ENCODE data around the gene PADI1. TPM values are rescaled to one million over a fixed set of nuclear protein-coding genes. Genes with fewer than 3 reads are reported as not detected.

PADI1 gene
- total RNA-seq, 1 experiment from 2014 or later, result not detected

DNA sequence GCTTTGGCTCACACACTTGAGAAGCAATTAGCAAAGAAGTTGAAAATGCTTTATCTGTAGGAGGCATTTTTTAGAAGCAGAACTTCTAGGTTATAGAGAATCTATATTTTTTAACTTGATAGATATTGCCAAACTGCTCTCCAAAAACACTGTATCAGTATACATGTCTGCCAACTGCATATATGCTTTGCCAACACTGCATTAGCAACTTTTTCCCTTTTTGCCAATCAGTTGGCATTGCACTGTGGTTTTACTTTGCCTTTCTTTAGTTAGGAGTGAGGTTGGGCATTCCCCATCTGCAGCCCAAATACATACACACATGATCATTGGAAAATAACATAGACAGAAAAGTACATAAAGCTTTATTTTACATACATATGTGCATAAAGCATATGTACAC, 59.0 kb downstream of the PADI1 start:
- DNase-seq (ENCODE audit: extremely low read depth, low read depth), result no peak

DNA sequence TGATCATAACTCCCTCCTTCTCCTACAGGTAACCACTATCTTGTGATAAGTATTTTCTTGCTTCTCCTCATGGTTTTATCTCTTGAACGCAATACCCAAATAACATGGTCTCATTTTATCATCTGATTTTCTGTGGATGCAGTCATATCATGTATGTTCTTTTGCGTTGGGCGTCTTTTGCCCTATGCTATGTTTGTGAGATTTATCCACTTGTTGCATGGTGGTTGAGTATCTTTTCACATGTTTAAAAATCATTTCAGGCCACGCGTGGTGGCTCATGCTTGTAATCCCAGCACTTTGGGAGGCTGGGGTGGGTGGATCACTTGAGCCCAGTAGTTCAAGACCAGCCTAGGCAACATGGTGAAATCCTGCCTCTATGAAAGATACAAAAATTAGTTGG, 59.5 kb downstream of the PADI1 start:
- no peak for DNase-seq (ENCODE audit: extremely low read depth, low read depth)

DNA sequence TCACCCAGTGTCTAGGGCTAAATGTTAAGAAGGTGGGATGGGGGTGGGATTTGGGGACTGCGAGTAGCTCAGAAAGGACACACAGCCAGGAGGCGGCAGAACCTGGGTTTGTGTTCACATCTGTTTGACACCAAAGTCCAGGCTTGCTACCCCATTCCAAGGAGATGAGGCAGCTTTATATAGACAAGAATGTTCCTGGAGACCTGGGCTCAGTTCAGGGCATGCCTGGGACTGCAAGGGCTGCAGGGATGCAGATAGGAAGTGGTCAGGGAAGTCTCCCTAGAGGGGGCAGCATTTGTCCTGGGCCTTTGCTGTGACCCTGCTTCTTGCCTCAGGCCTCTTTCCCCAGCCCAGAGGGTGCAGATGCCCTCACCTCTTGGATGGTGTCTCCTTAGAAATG, 60.2 kb downstream of the PADI1 start:
- no peak for DNase-seq (ENCODE audit: extremely low read depth, low read depth)

DNA sequence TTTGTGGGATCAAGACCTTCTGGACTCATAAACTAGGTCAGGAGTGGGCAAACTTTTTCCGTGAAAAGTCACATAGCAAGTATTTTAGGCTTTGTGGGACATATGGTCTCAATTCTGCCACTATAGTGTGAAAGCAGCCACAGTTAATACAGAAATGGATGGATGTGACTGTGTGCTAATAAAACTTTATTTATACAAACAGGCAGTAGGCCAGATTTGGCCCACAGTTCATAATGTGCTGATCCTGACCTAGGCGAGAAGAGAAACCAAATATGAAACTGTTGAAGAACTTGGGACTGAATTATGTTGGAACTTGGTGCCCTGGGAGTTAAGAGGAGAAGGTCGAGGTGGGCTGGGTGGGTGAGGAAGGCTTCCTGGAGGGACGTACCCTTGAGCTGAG, 61.0 kb downstream of the PADI1 start:
- no peak for DNase-seq (ENCODE audit: extremely low read depth, low read depth)

DNA sequence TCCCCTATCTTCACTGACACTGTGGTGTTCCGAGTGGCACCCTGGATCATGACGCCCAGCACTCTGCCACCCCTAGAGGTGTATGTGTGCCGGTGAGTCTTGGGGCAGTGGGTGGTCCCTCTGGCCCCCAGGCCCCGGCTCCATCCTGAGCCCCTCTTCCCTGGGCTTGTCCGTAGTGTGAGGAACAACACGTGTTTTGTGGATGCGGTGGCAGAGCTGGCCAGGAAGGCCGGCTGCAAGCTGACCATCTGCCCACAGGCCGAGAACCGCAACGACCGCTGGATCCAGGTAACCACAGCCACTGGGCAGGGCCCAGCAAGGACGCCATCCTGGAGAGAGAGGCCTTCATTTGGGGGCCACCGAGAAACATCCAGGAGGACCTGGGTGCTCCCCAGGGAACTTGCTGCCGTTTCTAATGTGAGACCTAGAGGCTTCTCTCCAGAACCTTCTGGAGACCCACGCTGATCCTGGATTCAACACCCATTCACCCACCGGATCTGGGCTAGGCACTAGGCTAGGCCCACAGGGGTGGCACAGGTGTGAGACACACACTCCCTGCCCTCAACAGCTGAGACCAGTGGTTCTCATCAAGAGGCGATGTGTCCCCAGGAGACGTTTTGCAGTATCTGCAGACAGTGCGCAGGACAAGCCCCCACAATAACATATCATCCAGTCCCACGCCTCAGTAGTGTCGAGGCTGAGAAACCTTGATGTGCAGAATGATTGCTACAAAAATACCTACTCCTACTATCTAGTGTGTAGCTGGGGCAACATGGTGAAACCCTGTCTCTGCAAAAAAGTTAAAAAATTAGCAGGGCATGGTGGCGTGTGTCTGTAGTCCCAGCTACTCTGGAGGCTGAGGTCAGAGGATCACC, 66.2 kb downstream of the PADI1 start:
- no peak for DNase-seq (ENCODE audit: extremely low read depth, low read depth)

DNA sequence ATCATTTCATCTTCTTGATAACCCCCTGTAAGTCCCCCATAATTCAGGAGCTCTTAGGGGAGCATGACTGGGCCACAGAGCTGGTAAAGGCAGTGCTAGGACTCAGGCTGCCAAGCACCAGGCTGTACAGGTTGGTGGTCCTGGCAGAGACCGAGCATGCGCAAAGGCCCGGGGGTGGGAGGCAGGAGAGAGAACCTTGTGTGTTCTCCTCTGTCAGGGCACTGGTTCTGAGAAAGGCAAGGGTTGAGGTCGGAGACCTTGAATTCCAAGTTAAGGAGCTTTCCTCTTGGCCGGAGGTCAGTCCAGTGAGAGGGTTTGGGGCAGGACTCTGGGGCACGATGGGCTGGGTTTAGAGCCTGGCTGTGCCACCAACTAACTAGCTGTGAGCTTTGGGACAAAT, 67.1 kb downstream of the PADI1 start:
- no peak for DNase-seq (ENCODE audit: extremely low read depth, low read depth)

DNA sequence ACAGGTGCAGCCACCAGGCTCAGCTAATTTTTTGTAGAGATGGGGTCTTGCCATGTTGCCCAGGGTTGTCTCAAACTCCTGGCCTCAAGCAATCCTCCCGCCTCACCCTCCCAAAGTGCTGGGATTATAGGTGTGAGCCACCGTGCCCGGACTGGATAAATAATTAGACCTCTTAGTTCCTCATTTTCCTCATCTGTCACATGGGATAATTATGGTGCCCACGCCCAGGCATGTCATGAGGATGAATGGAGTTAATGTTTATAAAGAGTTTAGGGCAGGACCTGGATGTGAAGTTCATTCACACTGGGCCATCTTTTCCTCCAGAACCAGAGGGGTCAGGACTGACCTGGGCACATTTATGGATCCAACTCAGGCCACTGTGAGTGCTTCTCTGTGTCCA, 67.7 kb downstream of the PADI1 start:
- no peak for DNase-seq (ENCODE audit: extremely low read depth, low read depth)

DNA sequence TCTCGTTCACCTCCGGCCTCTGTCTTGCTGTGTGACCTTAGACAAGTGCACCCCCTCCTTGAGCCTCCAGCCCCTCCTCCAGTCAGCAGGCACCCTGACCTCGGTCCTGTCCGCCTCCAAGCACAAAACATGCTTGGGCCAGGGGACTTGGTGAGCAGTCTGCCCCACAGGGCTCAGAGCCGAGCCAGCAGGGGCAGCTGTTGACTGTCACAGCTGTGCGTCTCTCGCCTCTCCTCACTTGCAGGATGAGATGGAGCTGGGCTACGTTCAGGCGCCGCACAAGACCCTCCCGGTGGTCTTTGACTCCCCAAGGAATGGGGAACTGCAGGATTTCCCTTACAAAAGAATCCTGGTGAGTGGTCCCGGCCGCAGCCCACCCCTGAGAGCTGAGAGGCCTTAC, 68.2 kb downstream of the PADI1 start:
- no peak for DNase-seq (ENCODE audit: extremely low read depth, low read depth)

DNA sequence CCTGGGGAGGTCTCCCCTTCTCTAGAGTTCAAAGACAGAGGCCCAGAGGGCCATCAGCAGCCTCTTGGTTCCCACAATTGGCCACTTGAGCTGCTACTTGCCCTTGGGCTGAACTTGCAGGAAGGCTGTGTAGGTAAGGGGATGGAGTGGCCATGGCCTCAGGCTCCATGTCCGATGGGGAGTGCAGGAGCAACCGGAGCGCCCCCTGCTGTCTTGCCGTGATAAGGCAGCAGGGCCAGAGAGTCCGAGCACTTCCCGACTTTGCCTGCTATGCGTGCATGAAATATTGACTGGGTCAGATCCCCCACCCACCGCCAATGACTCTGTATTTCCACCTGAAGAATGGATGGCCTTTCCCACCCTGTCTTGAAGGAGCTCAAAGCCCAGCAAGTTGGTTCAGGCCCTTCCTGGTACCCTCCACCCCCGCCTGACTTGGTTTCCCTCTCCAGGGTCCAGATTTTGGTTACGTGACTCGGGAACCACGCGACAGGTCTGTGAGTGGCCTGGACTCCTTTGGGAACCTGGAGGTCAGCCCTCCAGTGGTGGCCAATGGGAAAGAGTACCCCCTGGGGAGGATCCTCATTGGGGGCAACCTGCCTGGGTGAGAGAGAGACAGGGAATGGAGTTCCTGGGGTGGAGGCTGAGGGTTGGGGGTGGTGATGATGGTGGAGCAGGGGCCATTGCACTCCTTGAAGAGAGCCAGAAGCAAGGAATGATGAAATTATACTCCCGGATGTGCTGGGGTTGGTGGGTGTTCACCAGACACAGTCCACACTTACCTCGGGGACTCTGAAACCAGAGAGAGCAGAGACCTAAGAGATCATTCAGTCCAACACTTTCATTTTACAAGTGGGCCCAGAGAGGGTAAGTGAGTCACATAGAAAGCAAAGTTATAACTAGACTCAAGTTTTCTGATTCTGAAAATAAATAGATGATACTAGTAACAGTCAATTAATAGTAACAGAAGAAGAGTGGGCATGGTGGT, 69.5 kb downstream of the PADI1 start:
- DNase-seq (ENCODE audit: extremely low read depth, low read depth), result peak; percentile 19

DNA sequence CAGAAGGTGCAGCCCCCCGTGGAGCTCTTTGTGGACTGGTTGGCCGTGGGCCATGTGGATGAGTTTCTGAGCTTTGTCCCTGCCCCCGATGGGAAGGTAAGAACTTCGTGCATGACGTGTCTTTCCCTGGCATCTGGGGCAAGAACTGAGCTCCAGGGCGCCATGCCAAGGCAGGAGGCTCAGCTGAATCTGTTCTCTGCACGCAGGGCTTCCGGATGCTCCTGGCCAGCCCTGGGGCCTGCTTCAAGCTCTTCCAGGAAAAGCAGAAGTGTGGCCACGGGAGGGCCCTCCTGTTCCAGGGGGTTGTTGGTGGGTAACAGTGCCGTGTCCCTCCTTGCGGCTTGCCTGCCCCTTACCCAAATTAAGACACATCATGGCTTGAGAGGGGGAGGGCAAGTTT, 71.6 kb downstream of the PADI1 start:
- no peak for DNase-seq (ENCODE audit: extremely low read depth, low read depth)

DNA sequence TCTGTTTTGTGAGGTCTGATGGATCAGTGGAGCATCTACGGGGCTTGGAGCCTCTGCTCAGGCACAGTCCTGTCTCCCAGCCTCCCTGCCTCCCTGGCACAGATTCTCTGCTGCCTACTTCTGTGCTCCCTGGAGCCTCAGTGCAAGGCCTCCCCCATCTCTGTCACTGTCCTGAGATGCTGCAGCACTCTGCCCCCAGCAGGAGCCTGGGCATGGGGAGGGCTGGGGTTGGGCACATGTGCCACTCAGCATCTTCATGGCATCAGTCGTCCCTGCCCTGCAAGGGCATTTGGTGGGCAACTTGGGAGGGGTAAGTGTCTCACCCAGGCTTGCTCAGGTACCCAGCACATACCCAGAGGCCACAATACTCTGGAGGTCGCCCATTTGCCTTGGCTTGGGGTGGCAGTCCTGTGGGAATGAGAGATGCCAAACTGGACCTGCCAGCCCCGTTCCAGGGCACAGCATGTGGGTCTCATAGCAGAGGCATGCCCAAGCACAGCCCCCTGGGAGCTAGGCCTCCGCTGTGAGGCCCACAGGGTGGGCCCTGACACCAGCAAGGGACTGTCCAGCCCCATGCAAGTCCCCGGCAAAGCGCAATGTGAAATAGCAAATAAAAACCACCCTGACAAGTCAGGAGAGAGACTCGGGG, 72.7 kb downstream of the PADI1 start:
- DNase-seq (ENCODE audit: extremely low read depth, low read depth), result no peak

DNA sequence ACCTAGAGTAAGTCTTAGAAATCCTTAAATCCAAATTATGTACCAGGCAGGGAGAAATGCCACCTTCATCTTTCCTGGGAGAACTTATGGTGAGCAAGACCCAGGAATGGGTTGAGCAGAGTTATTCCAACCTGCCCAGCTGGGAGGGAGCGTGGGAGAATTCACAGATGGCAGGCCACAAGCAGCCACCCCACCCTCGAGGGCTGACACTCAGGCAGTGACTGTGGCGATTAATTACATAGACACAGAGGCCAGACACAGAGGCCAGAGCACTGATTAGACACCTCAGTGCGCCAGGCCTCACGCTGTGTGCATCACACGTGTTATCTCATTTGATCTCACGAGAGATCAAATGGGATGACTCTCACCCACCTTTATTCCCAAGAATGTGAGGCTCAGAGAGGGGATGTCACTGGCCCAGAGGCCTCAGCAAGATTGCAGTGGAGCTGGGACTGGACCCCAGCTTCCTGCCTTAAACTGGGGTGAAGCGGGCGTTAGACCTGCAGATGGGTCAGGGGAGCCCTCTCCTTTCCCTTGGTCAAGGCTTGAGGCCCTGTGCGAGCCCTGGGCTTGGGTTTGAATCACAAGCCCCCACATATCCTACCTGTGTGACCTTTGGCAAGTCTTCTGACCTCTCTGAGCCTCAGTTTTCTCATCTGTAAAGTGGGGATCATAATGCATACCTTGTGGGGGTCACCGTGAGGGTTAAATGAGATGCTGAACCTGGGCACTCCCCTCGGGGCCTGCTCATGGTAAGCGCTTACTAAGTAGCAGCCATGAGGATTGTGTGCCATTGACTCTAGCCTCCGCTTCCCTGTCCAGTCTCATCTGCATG, 74.3 kb downstream of the PADI1 start:
- DNase-seq (ENCODE audit: extremely low read depth, low read depth), result no peak

DNA sequence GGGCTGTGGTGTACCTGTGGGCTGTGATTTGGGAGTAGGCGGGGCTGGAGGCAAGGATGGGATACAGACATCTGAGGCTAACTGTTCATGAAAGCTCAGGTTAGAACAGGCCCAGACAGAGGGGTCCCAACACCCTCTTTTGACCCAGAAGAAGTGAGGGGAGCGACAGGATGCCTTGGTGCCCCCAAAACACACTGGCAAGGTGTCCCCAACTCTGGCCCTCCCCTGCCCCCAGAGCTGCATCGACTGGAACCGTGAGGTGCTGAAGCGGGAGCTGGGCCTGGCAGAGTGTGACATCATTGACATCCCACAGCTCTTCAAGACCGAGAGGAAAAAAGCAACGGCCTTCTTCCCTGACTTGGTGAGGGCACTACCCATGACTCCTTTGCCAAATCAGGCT, 75.5 kb downstream of the PADI1 start:
- no peak for DNase-seq (ENCODE audit: extremely low read depth, low read depth)

DNA sequence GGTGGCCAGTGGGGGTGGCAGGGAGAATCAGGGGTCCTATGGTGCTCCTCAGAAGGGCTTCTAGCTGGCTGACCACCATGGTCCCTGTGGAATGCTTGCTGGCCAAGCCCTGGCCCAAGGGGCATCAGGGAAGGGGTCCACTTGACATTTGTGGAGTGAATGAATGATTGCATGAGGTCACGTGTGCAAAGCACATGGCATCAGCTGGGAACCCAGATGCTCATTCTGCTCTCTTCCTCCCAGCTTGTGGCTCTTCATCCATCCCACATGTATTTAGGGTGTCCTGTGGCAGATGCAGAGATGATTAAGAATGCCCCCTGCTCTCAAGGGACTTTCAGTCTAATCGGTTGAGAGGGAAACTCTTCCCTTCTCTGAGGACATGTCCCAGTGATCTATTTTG, 76.0 kb downstream of the PADI1 start:
- DNase-seq (ENCODE audit: extremely low read depth, low read depth), result no peak

DNA sequence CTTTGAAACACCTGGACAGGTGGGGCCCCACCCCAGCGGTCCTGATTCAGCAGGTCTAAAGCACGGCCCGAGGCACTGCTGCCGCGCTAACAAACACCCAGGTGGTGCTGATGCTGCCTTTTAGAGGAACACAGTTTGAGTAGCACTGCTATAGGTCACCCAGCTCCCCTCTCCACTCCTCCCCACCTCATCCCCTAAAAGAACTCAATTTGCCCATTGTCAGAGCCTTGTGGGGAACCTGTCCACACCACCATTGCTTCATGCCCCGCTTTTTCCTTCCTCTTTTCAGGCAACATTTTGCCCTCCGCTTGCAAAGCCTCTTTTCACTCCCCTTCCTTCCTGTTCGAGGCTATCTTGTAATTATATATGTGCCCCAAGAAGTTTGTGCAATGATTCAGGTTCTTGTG, 76.8 kb downstream of the PADI1 start:
- no peak for DNase-seq (ENCODE audit: extremely low read depth, low read depth)

DNA sequence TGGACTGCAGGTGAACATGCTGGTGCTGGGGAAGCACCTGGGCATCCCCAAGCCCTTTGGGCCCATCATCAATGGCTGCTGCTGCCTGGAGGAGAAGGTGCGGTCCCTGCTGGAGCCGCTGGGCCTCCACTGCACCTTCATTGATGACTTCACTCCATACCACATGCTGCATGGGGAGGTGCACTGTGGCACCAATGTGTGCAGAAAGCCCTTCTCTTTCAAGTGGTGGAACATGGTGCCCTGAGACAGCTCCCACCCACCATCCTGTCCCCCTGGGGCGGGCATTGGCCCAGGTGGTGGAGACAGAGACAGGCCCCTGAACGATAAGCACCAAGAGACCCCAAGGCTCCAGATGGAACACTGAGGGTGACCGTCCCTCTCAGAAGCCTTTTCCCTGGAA, 77.9 kb downstream of the PADI1 start:
- DNase-seq (ENCODE audit: extremely low read depth, low read depth), result no peak

DNA sequence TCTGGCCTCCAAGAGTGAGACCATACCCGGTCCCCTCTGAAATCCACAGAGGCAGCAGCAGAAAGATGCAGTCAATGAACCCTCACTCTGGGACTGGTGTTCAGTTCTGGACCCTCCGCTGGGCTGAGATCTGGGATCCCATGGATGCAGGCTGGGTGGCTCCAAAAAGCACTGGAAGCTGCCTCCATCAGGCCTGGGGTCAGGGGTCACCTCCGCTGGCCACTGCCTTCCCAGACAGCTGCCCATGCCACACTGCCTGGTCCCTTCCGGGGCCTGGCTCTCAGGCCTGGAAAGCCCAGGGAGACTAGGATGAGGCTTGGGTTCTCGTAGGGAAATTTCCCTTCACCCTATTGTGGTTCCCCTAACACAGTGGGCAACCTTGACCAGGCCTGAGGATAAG, 81.7 kb downstream of the PADI1 start:
- no peak for DNase-seq (ENCODE audit: extremely low read depth, low read depth)

DNA sequence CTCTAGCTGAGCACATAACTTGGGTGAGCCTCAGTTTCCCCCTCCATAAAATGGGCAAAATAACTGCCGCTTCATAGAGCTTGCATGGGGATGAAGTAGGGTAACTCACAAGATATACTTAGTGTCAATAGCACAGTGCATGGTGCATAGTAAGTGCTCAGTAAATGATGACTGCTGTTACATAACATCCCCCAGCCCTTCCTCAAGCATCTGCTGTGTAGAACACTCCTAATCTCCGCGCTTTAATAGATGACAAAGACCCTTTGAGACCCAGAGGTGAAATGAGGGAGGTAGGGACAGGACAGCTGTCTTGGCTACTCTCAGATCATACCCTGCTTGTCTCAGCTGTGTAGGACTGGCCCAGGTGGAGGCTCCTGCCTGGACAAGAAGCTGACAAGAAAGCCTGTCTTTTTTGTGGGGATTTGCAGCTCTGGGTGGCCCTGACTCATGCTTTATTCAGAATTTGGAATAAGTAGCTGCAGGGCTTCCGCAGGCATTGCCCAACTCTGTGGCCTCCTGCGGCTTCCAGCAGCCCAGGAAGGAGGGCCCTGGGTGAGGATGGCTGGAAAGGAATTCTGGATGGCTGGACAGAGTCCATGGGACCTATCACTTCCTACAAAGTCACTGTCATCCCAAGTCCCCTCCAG, 82.3 kb downstream of the PADI1 start:
- DNase-seq (ENCODE audit: extremely low read depth, low read depth), result no peak

DNA sequence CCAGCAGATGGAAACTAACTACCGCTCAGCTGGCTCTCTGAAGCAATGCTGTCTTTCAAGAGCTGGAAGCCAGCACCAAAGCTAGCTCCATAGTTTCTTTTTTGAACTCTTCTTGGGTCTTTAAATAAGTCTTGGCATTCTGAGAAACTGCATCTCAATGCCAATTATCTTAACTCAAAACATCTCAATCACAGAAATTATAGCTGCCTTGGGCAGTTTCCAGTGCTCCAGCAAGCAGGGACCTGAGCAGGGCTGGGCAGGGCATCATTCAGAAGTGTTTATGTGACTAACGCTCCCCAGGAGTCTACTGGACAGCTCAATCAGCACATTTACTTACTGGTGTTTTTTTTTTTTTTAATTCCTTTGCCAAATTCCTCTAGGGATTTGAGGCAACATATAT, 84.8 kb downstream of the PADI1 start:
- DNase-seq (ENCODE audit: extremely low read depth, low read depth), result no peak

DNA sequence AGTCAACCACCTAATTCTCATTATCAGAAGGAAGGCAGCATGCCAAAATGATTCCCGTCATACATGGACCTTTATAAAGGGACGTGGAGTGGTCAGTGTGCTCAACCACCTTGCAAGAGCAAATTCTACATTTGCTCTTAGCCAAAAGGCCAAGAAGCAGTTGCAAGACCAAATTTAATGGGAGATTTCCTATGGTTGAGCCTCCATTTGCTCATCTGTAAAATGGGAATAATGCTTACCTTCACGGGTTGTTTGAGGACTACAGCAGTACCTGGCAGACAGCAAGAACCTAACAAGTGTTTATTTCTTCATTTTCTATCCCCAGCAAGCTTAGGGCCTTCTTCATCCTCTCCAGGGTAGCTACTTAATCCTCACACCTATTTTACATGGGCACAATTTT, 85.6 kb downstream of the PADI1 start:
- DNase-seq (ENCODE audit: extremely low read depth, low read depth), result no peak

Measured in NCI-H460 (cell line).